HG02798 (cell line): Measurements from ENCODE around the gene PSMD10.

Experiments used
- ATAC-seq: cut with Tn5 transposase; IDR thresholded peaks from one replicate; pipeline ENCODE4 v1.9.1; 2021; ENCODE audit warnings: mild to moderate bottlenecking; ENCODE audit not compliant: unreplicated experiment, poor library complexity

The PSMD10 gene

GRCh38 chrX:108091264-108091877 lies at the start of gene PSMD10, which contains the start of gene ATG4A:
TSS of gene PSMD10 (minus strand) at chrX:108091542. CDS start at chrX:108091520, 22 bp downstream.
TSS of gene ATG4A (plus strand) at chrX:108091778. CDS start at chrX:108091827, 49 bp downstream.
- peak; percentile 97 for ATAC-seq

GRCh38 chrX:108138814-108139702 lies 47.7 kb upstream of the PSMD10 start:
- ATAC-seq, result no peak

- no peak for ATAC-seq
These were observed 43.4 kb upstream of the PSMD10 start for GRCh38 chrX:108134724-108135123.

- no peak for ATAC-seq
These were observed 41.5 kb upstream of the PSMD10 start for GRCh38 chrX:108132876-108133275.

GRCh38 chrX:108132034-108132433 lies 40.7 kb upstream of the PSMD10 start:
- ATAC-seq, result no peak

GRCh38 chrX:108131471-108131870 lies 40.1 kb upstream of the PSMD10 start:
- no peak for ATAC-seq

- no peak for ATAC-seq
These were observed 39.5 kb upstream of the PSMD10 start for GRCh38 chrX:108130889-108131288.

GRCh38 chrX:108127152-108127551 lies 35.8 kb upstream of the PSMD10 start:
- ATAC-seq, result no peak

GRCh38 chrX:108126661-108127060 lies 35.3 kb upstream of the PSMD10 start:
- ATAC-seq, result no peak

- ATAC-seq, result no peak
These were observed 32.4 kb upstream of the PSMD10 start for GRCh38 chrX:108123591-108124366.

GRCh38 chrX:108122748-108123147 lies 31.4 kb upstream of the PSMD10 start:
- ATAC-seq, result no peak

- no peak for ATAC-seq
These were observed 29.9 kb upstream of the PSMD10 start for GRCh38 chrX:108121291-108121690.

- no peak for ATAC-seq
These were observed 26.6 kb upstream of the PSMD10 start for GRCh38 chrX:108117988-108118387.

GRCh38 chrX:108114541-108114940 lies 23.2 kb upstream of the PSMD10 start:
- no peak for ATAC-seq

GRCh38 chrX:108105473-108105872 lies 14.1 kb upstream of the PSMD10 start:
- ATAC-seq, result no peak

- ATAC-seq, result no peak
These were observed 6.0 kb upstream of the PSMD10 start for GRCh38 chrX:108097380-108097779.

GRCh38 chrX:108091878-108092291 lies 543 bp upstream of the PSMD10 start:
- peak; percentile 47 for ATAC-seq

GRCh38 chrX:108090491-108091263 lies 665 bp downstream of the PSMD10 start:
- no peak for ATAC-seq

GRCh38 chrX:108088511-108088910 lies 2.8 kb downstream of the PSMD10 start:
- ATAC-seq, result no peak

- ATAC-seq, result no peak
These were observed 3.5 kb downstream of the PSMD10 start for GRCh38 chrX:108087792-108088191.
